Measurements from ENCODE around the gene CHD3.

- TF ChIP-seq POLR2AphosphoS5 (IDR thresholded peaks at IDR 0.05; ENCODE audit: low read depth, low read length) (no peak), RFX5 (IDR thresholded peaks at IDR 0.05; ENCODE audit: low read length) (0 out of 2 replicates have a peak, but pooled peaks have one; percentile 21), EP300 (IDR thresholded peaks at IDR 0.05; ENCODE audit: borderline replicate concordance in 1 of 2, low read depth in 1 of 2, low read length in 1 of 2) (no peak), EZH2phosphoT487 (IDR thresholded peaks at IDR 0.05; ENCODE audit: borderline replicate concordance, low read depth) (no peak), JUND (IDR thresholded peaks at IDR 0.05) (no peak), CTCF (IDR thresholded peaks at IDR 0.05) (peak; percentile 85), NRF1 (IDR thresholded peaks at IDR 0.05; ENCODE audit: low read depth, low read length) (no peak), GABPA (IDR thresholded peaks at IDR 0.05; ENCODE audit: low read depth) (no peak), NFIC (IDR thresholded peaks at IDR 0.05; ENCODE audit: borderline replicate concordance) (no peak), TAF1 (IDR thresholded peaks at IDR 0.05; ENCODE audit: borderline replicate concordance, low read depth, low read length) (no peak), IRF3 (IDR thresholded peaks at IDR 0.05; ENCODE audit: low read depth, low read length) (no peak), RAD21 (IDR thresholded peaks at IDR 0.05; ENCODE audit: low read length) (peak; percentile 94), USF2 (IDR thresholded peaks at IDR 0.05; ENCODE audit: borderline replicate concordance, low read depth, low read length) (no peak), MXI1 (IDR thresholded peaks at IDR 0.05; ENCODE audit: low read depth, low read length) (no peak)
Measured at GRCh38 chr17:7912927-7913524, 24.4 kb downstream of the CHD3 start.

Data from SK-N-SH (cell line).